Spinal cord (tissue), 10 donors: Measurements from ENCODE around the gene PRTN3. TPM values are rescaled to one million over a fixed set of nuclear protein-coding genes. Genes with fewer than 3 reads are reported as not detected.

Experiments used
- DNase-seq, 6 donors: peaks; one replicate each; pipeline versions ENCODE4 v3.0.0 to v3.0.0-alpha.2; 2013 to 2015; ENCODE audit warnings: low spot score in 6 of 6, low read depth in 4 of 6
- H3K27ac ChIP-seq: one replicate; pipeline ENCODE4 v1.5.1; 2013; ENCODE audit warnings: low read depth, low read length, control low read depth
- H3K27me3 ChIP-seq: one replicate; pipeline ENCODE4 v1.6.1; 2013; ENCODE audit warnings: low read length; ENCODE audit not compliant: control insufficient read depth, insufficient read depth
- H3K36me3 ChIP-seq: one replicate; pipeline ENCODE4 v1.6.1; 2013; ENCODE audit warnings: low read length; ENCODE audit not compliant: control insufficient read depth, insufficient read depth
- H3K4me1 ChIP-seq: one replicate; pipeline ENCODE4 v1.6.1; 2013; ENCODE audit warnings: low read length; ENCODE audit not compliant: control insufficient read depth, insufficient read depth
- H3K4me3 ChIP-seq: one replicate; pipeline ENCODE4 v1.5.1; 2013; ENCODE audit warnings: low read depth, low read length, control low read depth
- H3K9me3 ChIP-seq: one replicate; pipeline ENCODE4 v1.6.1; 2013; ENCODE audit warnings: low read length; ENCODE audit not compliant: control insufficient read depth, insufficient read depth
- WGBS: methylation state at CpG from one replicate; pipeline ENCODE4 v1.1.5; 2013; ENCODE audit warnings: missing lambda C conversion rate; ENCODE audit not compliant: insufficient coverage; 5-methylcytosine and 5-hydroxymethylcytosine counted together
- polyA plus RNA-seq, 2 donors: library from polyadenylated mRNA; unstranded; fragments of 120-200 nt; gene quantifications; one replicate each; pipeline ENCODE4 v1.2.1, GENCODE V29; 2013; ENCODE audit not compliant: insufficient read length in 2 of 2
- small RNA-seq: library from RNA; depleted of rRNA; stranded (forward); fragments of <200 nt; gene quantifications from one replicate; pipeline ENCODE3, GENCODE V24; 2014; ENCODE audit warnings: low replicate concordance
- total RNA-seq, 2 donors: library from RNA; depleted of rRNA in 1 of 2; stranded (reverse); fragments of 120-200 nt in 1 of 2; fragments of >200 nt in 1 of 2; gene quantifications; one replicate each; pipeline versions ENCODE4 v1.2.3 to v1.2.4, GENCODE V29; 2013 to 2014
- donor health status: healthy.

PRTN3 gene
- total and polyA plus RNA-seq, 4 donors, result 0.41 to 37.1 (median 2.3) TPM

DNA sequence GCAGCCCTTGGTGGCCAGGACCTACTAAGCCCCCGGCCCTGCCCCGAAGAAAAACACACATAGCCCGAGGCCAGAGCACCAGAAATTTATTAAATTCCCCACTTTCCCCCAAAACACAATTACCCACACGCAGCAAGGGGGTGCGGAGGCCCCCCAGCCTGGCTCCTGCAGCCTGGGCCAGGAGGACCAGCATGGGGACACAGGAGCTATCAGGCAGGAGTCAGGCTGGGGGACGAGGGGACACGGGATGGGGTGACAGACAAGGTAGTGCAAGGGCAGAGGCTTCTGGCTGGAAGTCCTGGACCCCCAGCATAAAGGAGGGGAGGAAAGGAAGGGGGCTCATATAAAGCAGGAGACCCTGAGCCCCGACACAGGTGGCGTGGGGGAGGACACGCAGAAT is 55.6 kb downstream of the PRTN3 start:
- Histone ChIP-seq H3K27ac (no peak overlapping the region), H3K4me3 (no peak overlapping the region), H3K9me3 (no peaks in the 10 kb centered on the region), H3K36me3 (peaks cover 51% of the 10 kb centered on the region), H3K4me1 (peaks cover 16% of the 10 kb centered on the region), H3K27me3 (no peaks in the 10 kb centered on the region)
- WGBS, result 97% methylated on average over 6 of the region's 10 CpGs
- no peak for DNase-seq

DNA sequence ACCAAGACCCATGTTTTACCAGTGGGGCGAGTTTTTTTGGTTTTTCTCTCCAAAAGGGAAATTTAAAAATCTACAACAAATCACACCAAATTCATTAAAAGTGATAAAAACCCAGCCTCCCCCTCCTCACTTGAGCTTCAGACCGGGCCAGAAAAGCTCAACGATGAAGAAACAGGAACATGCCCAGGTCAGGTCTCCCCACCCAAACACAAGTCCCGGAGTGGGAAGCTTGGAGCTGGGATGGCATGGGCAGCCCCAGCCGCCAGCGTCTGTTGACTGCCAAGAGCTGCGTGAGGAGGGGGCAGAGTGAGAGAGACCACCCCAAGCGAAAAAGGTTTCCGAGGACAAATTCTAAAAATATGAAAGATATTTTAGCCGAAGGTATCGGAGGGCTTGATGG is 56.2 kb downstream of the PRTN3 start:
- Histone ChIP-seq H3K36me3 (peaks cover 56% of the 10 kb centered on the region), H3K27ac (no peak overlapping the region), H3K4me1 (peaks cover 13% of the 10 kb centered on the region), H3K9me3 (no peaks in the 10 kb centered on the region), H3K27me3 (no peaks in the 10 kb centered on the region), H3K4me3 (no peak overlapping the region)
- 98% methylated on average over 10 of the region's 11 CpGs for WGBS
- DNase-seq, result no peak

DNA sequence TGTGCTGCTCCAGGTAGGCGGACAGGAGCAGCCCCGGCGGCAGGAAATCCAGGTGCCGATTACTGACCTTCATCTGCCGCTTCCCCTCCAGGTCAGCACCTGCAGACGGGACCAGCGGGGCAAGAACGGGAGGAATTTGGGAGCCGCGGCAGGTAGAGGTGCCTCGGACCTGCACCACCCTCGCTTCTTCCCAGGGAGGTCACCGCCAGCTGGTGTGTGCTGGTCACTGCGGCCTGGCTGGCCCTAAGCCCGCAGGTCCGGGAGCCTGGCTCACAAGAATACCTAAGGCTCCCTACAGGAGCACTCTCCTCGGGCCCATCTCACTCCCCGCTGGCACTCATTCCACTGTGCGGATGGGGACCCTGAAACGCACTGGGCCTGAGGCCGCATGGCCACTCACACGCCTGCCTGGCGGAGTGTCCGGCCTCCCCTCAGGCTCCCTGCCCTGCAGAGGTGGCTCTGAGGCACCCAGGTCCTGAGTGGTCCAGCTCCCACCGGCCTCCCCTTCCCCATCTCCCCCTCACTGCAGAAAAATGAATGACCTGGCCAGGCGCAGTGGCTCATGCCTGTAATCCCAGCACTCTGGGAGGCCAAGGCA is 56.7 kb downstream of the PRTN3 start:
- H3K4me1 ChIP-seq, result peaks cover 8% of the 10 kb centered on the region
- H3K27ac ChIP-seq, result no peak overlapping the region
- H3K27me3 ChIP-seq, result no peaks in the 10 kb centered on the region
- H3K9me3 ChIP-seq, result no peaks in the 10 kb centered on the region
- 88% methylated on average over 26 of the region's 26 CpGs for WGBS
- DNase-seq, result no peak
- H3K4me3 ChIP-seq, result no peak overlapping the region
- peaks cover 60% of the 10 kb centered on the region for H3K36me3 ChIP-seq

Small RNAs within 50 kb of the gene (small RNA-seq; reads per million reads assigned to genes)
- gene MIR3187, result not detected
- gene RNU6-9, result 0.24 reads per million, percentile 16 among the genes with 10 or more reads in this experiment

Other genes with a start within 250 kb of the PRTN3 start
- gene POLRMT, start 207.5 kb upstream of the PRTN3 start, total RNA-seq, result 10 to 100 TPM; 11.8 to 40.8 TPM
- 10 to 100 TPM; 51.6 to 54.2 TPM for gene POLRMT, start 207.5 kb upstream of the PRTN3 start, polyA plus RNA-seq
- 1 to 10 TPM in 1 of 2 donors, under 1 TPM in 1; 0.72 to 1.2 TPM for gene FGF22, start 201.1 kb upstream of the PRTN3 start, total RNA-seq
- gene FGF22, start 201.1 kb upstream of the PRTN3 start, polyA plus RNA-seq, result 1 to 10 TPM; 2.2 to 2.5 TPM
- 10 to 100 TPM; 13.4 to 20.3 TPM for gene RNF126, start 177.8 kb upstream of the PRTN3 start, total RNA-seq
- gene RNF126, start 177.8 kb upstream of the PRTN3 start, polyA plus RNA-seq, result 10 to 100 TPM; 50.9 to 61.6 TPM
- 10 to 100 TPM; 11.5 to 32.1 TPM for gene FSTL3, start 164.6 kb upstream of the PRTN3 start, total RNA-seq
- gene FSTL3, start 164.6 kb upstream of the PRTN3 start, polyA plus RNA-seq, result 10 to 100 TPM; 11.3 to 18.5 TPM
- gene PRSS57, start 145.5 kb upstream of the PRTN3 start, total RNA-seq, result 1 to 10 TPM in 1 of 2 donors, under 1 TPM in 1; 0.33 to 1.1 TPM
- under 1 TPM in 1 of 2 donors, not detected in 1; 0.15 TPM for gene PRSS57, start 145.5 kb upstream of the PRTN3 start, polyA plus RNA-seq
- 10 to 100 TPM; 48.8 to 72.4 TPM for gene PALM, start 132.1 kb upstream of the PRTN3 start, total RNA-seq
- 100 to 1,000 TPM; 237 to 260 TPM for gene PALM, start 132.1 kb upstream of the PRTN3 start, polyA plus RNA-seq
- under 1 TPM; 0.40 to 0.66 TPM for gene MISP, start 89.9 kb upstream of the PRTN3 start, total RNA-seq
- gene MISP, start 89.9 kb upstream of the PRTN3 start, polyA plus RNA-seq, result under 1 TPM; 0.41 to 0.42 TPM
- 10 to 100 TPM; 51.3 to 91.9 TPM for gene PTBP1, start 43.5 kb upstream of the PRTN3 start, total RNA-seq
- gene PTBP1, start 43.5 kb upstream of the PRTN3 start, polyA plus RNA-seq, result 100 to 1,000 TPM; 137 to 152 TPM
- gene PLPPR3, start 19.0 kb upstream of the PRTN3 start, total RNA-seq, result 10 to 100 TPM; 26.1 to 29.3 TPM
- gene PLPPR3, start 19.0 kb upstream of the PRTN3 start, polyA plus RNA-seq, result 100 to 1,000 TPM; 201 to 245 TPM
- gene AZU1, start 13.2 kb upstream of the PRTN3 start, total RNA-seq, result 10 to 100 TPM in 1 of 2 donors, 1 to 10 TPM in 1; 2.0 to 14.2 TPM
- 1 to 10 TPM; 3.0 to 3.6 TPM for gene AZU1, start 13.2 kb upstream of the PRTN3 start, polyA plus RNA-seq
- 10 to 100 TPM in 1 of 2 donors, under 1 TPM in 1; 0.99 to 23.5 TPM for gene ELANE, start 11.3 kb downstream of the PRTN3 start, total RNA-seq
- under 1 TPM in 1 of 2 donors, not detected in 1; 0.18 TPM for gene ELANE, start 11.3 kb downstream of the PRTN3 start, polyA plus RNA-seq
- gene CFD, start 18.7 kb downstream of the PRTN3 start, total RNA-seq, result 1 to 10 TPM; 4.2 to 6.5 TPM
- gene CFD, start 18.7 kb downstream of the PRTN3 start, polyA plus RNA-seq, result 1 to 10 TPM; 2.8 to 5.1 TPM
- 10 to 100 TPM; 20.3 to 20.4 TPM for gene MED16, start 52.2 kb downstream of the PRTN3 start, total RNA-seq
- gene MED16, start 52.2 kb downstream of the PRTN3 start, polyA plus RNA-seq, result 10 to 100 TPM; 56.5 to 66.1 TPM
- gene RNU6-9, start 52.5 kb downstream of the PRTN3 start, total RNA-seq, result not detected
- not detected for gene RNU6-9, start 52.5 kb downstream of the PRTN3 start, polyA plus RNA-seq
- gene R3HDM4, start 72.2 kb downstream of the PRTN3 start, total RNA-seq, result 10 to 100 TPM; 20.9 to 23.6 TPM
- gene R3HDM4, start 72.2 kb downstream of the PRTN3 start, polyA plus RNA-seq, result 10 to 100 TPM; 71.6 to 72.2 TPM
- 1 to 10 TPM in 1 of 2 donors, under 1 TPM in 1; 0.50 to 2.1 TPM for gene KISS1R, start 76.3 kb downstream of the PRTN3 start, total RNA-seq
- gene KISS1R, start 76.3 kb downstream of the PRTN3 start, polyA plus RNA-seq, result 1 to 10 TPM; 2.3 to 2.7 TPM
- 10 to 100 TPM in 1 of 2 donors, 1 to 10 TPM in 1; 4.8 to 14.8 TPM for gene ARID3A, start 85.0 kb downstream of the PRTN3 start, total RNA-seq
- 10 to 100 TPM in 1 of 2 donors, 1 to 10 TPM in 1; 7.2 to 10.5 TPM for gene ARID3A, start 85.0 kb downstream of the PRTN3 start, polyA plus RNA-seq
- gene WDR18, start 143.3 kb downstream of the PRTN3 start, total RNA-seq, result 10 to 100 TPM; 37.4 to 41.7 TPM
- gene WDR18, start 143.3 kb downstream of the PRTN3 start, polyA plus RNA-seq, result 10 to 100 TPM; 58.3 to 64.0 TPM
- gene GRIN3B, start 159.4 kb downstream of the PRTN3 start, total RNA-seq, result under 1 TPM; 0.22 to 0.30 TPM
- 1 to 10 TPM; 1.3 to 1.5 TPM for gene GRIN3B, start 159.4 kb downstream of the PRTN3 start, polyA plus RNA-seq
- 10 to 100 TPM; 32.7 to 97.4 TPM for gene TMEM259, start 180.1 kb downstream of the PRTN3 start, total RNA-seq
- gene TMEM259, start 180.1 kb downstream of the PRTN3 start, polyA plus RNA-seq, result 100 to 1,000 TPM; 163 to 191 TPM
- gene RNU6-2, start 180.5 kb downstream of the PRTN3 start, total RNA-seq, result not detected
- gene RNU6-2, start 180.5 kb downstream of the PRTN3 start, polyA plus RNA-seq, result not detected
- gene CNN2, start 185.6 kb downstream of the PRTN3 start, total RNA-seq, result 10 to 100 TPM; 26.3 to 43.4 TPM
- gene CNN2, start 185.6 kb downstream of the PRTN3 start, polyA plus RNA-seq, result 10 to 100 TPM; 35.7 to 40.3 TPM
- 10 to 100 TPM in 1 of 2 donors, 1 to 10 TPM in 1; 9.4 to 14.5 TPM for gene ABCA7, start 199.1 kb downstream of the PRTN3 start, total RNA-seq
- gene ABCA7, start 199.1 kb downstream of the PRTN3 start, polyA plus RNA-seq, result 10 to 100 TPM; 16.8 to 23.7 TPM
- gene ARHGAP45, start 226.2 kb downstream of the PRTN3 start, total RNA-seq, result 1 to 10 TPM; 5.1 to 7.3 TPM
- gene ARHGAP45, start 226.2 kb downstream of the PRTN3 start, polyA plus RNA-seq, result 10 to 100 TPM; 16.9 to 17.4 TPM